Measurements from ENCODE around the gene MRPS17.
"Not testable (repeated sequence)": the region's sequence is repeated elsewhere in the genome, so short reads cannot be mapped to it uniquely, and the experiment has no call there.

Gene MRPS17

GRCh38 chr7:55951637-55952351, at the start of gene MRPS17:
TSS of gene MRPS17 (plus strand) at chr7:55951877. CDS start at chr7:55953196, 1,319 bp downstream.
- peak; percentile 95 for DNase-seq

GRCh38 chr7:55903985-55904759, 47.5 kb upstream of the MRPS17 start:
- no peak for DNase-seq

- DNase-seq: no peak
Measured at GRCh38 chr7:55912748-55913158, 38.9 kb upstream of the MRPS17 start.

GRCh38 chr7:55917771-55918170, 33.9 kb upstream of the MRPS17 start:
- DNase-seq: no peak

- DNase-seq: no peak
Measured at GRCh38 chr7:55928006-55928767, 23.5 kb upstream of the MRPS17 start.

- DNase-seq: no peak
Measured at GRCh38 chr7:55931421-55932151, 20.1 kb upstream of the MRPS17 start.

GRCh38 chr7:55939514-55940123, 12.1 kb upstream of the MRPS17 start:
- DNase-seq: no peak

GRCh38 chr7:55946545-55946944, 5.1 kb upstream of the MRPS17 start:
- DNase-seq: no peak

GRCh38 chr7:55952352-55952671, 635 bp downstream of the MRPS17 start:
- not testable (repeated sequence) for DNase-seq

- DNase-seq: no peak
Measured at GRCh38 chr7:55953707-55954475, 2.2 kb downstream of the MRPS17 start.

GRCh38 chr7:55957190-55957589, 5.5 kb downstream of the MRPS17 start:
- DNase-seq: no peak

GRCh38 chr7:55962014-55962413, 10.3 kb downstream of the MRPS17 start:
- no peak for DNase-seq

GRCh38 chr7:55963584-55964168, 12.0 kb downstream of the MRPS17 start:
- no peak for DNase-seq

GRCh38 chr7:55964261-55965099, 12.8 kb downstream of the MRPS17 start, which contains the start of gene NIPSNAP2:
TSS of gene NIPSNAP2 (plus strand) at chr7:55964585. CDS start at chr7:55964610, 25 bp downstream.
- peak; percentile 89 for DNase-seq

- DNase-seq: no peak
Measured at GRCh38 chr7:55965100-55965470, 13.4 kb downstream of the MRPS17 start.

GRCh38 chr7:55965805-55966421, 14.2 kb downstream of the MRPS17 start:
- DNase-seq: no peak

- no peak for DNase-seq
Measured at GRCh38 chr7:55966851-55967250, 15.2 kb downstream of the MRPS17 start.

GRCh38 chr7:55969391-55969790, 17.7 kb downstream of the MRPS17 start:
- no peak for DNase-seq

- no peak for DNase-seq
Measured at GRCh38 chr7:55970561-55970960, 18.9 kb downstream of the MRPS17 start.

- DNase-seq: no peak
Measured at GRCh38 chr7:55970978-55971377, 19.3 kb downstream of the MRPS17 start.

All from activated CD8-positive, alpha-beta memory T cell treated with anti-CD3 and anti-CD28 coated beads, Interleukin-2, amount 50 U/mL, for 48 hours (primary cell).